SK-N-SH (cell line): Measurements from ENCODE around the gene COL26A1. TPM values are rescaled to one million over a fixed set of nuclear protein-coding genes. Genes with fewer than 3 reads are reported as not detected.

ENCODE experiments used
- CTCF ChIA-PET: fragments of 300-600, 350-600 bp; formaldehyde crosslinking; extraction: SDS; loops from one replicate; lab custom pipeline; 2021; lab: Yijun Ruan, JAX
- POLR2A ChIA-PET: fragments of 350-600 bp; sonication (Branson Sonifier 250); formaldehyde crosslinking; extraction: SDS; loops from one replicate; lab custom pipeline; 2020; ENCODE audit warnings: antibody characterized with exemption, inconsistent platforms; lab: Yijun Ruan, JAX
- DNase-seq: peaks from one replicate; pipeline ENCODE4 v3.0.0; 2012
- H2AFZ ChIP-seq: fragments of 200-600 bp; sonication (generic); 2 replicates; pipeline ENCODE4 v1.8.1; 2016; ENCODE audit warnings: antibody characterized with exemption, mild to moderate bottlenecking, low read depth
- H3F3A ChIP-seq: fragments of 200-600 bp; sonication (generic); replicated peaks from 2 replicates; pipeline ENCODE3; 2016; ENCODE audit warnings: antibody characterized with exemption, mild to moderate bottlenecking; ENCODE audit not compliant: insufficient read depth
- H3K27ac ChIP-seq, 2 experiments: fragments of 200-500 bp in 1 of 2; fragments of 200-600 bp in 1 of 2; sonication (Bioruptor generic) in 1 of 2; sonication (generic), shearing (Covaris generic) in 1 of 2; 2 replicates each; pipeline versions ENCODE4 v1.5.1 to v1.6.1; 2014 to 2016; ENCODE audit warnings: low read depth in 2 of 2, inconsistent platforms in 1 of 2, low read length in 1 of 2, mild to moderate bottlenecking in 1 of 2, mixed read lengths in 1 of 2
- H3K27me3 ChIP-seq: fragments of 200-600 bp; sonication (generic), shearing (Covaris generic); 2 replicates; pipeline ENCODE4 v1.6.1; 2016; ENCODE audit warnings: mixed run types; ENCODE audit not compliant: insufficient read depth
- H3K36me3 ChIP-seq, 2 experiments: fragments of 200-500 bp in 1 of 2; fragments of 200-600 bp in 1 of 2; sonication (Bioruptor generic) in 1 of 2; sonication (generic) in 1 of 2; replicated peaks in 1 of 2; 2 replicates each; pipeline versions ENCODE3 to v1.5.1; 2014 to 2016; ENCODE audit warnings: low read length in 1 of 2, mild to moderate bottlenecking in 1 of 2; ENCODE audit not compliant: insufficient read depth in 2 of 2, control insufficient read depth in 1 of 2
- H3K4me1 ChIP-seq, 2 experiments: fragments of 200-500 bp in 1 of 2; fragments of 200-600 bp in 1 of 2; sonication (Bioruptor generic) in 1 of 2; sonication (generic), shearing (Covaris generic) in 1 of 2; 2 replicates each; pipeline versions ENCODE4 v1.5.1 to v1.6.1; 2014 to 2016; ENCODE audit warnings: low read depth in 1 of 2, low read length in 1 of 2, mixed run types in 1 of 2; ENCODE audit not compliant: insufficient read depth in 2 of 2, control insufficient read depth in 1 of 2
- H3K4me2 ChIP-seq: fragments of 200-600 bp; sonication (generic), shearing (Covaris generic); 2 replicates; pipeline ENCODE4 v1.6.1; 2017; ENCODE audit warnings: mixed run types
- H3K4me3 ChIP-seq, 2 experiments: fragments of 200-500 bp in 1 of 2; fragments of 200-600 bp in 1 of 2; sonication (Bioruptor generic) in 1 of 2; sonication (generic), shearing (Covaris generic) in 1 of 2; 2 replicates each; pipeline versions ENCODE4 v1.5.1 to v1.8.1; 2014 to 2016; ENCODE audit warnings: low read depth in 2 of 2, inconsistent platforms in 1 of 2, low read length in 1 of 2, mild to moderate bottlenecking in 1 of 2, mixed read lengths in 1 of 2, moderate library complexity in 1 of 2
- H3K79me2 ChIP-seq: fragments of 200-600 bp; sonication (generic); 2 replicates; pipeline ENCODE4 v1.8.1; 2017; ENCODE audit warnings: mild to moderate bottlenecking; ENCODE audit not compliant: insufficient read depth
- H3K9ac ChIP-seq: fragments of 200-600 bp; sonication (generic); 2 replicates; pipeline ENCODE4 v1.6.1; 2017; ENCODE audit warnings: mixed run types
- H3K9me2 ChIP-seq: fragments of 200-600 bp; sonication (generic); 2 replicates; pipeline ENCODE4 v1.6.1; 2017; ENCODE audit warnings: mixed run types
- H3K9me3 ChIP-seq: fragments of 200-600 bp; sonication (generic); 2 replicates; pipeline ENCODE4 v1.6.1; 2017; ENCODE audit warnings: mixed run types, mild to moderate bottlenecking, moderate library complexity
- H4K20me1 ChIP-seq: fragments of 200-600 bp; sonication (generic); 2 replicates; pipeline ENCODE4 v1.6.1; 2017; ENCODE audit warnings: mild to moderate bottlenecking, mixed run types; ENCODE audit not compliant: insufficient read depth
- CHD2 ChIP-seq: fragments of 150-350 bp; IDR thresholded peaks from 2 replicates; pipeline ENCODE4 v1.6.1; 2018; ENCODE audit warnings: low read length; ENCODE audit not compliant: partially characterized antibody
- EP300 ChIP-seq, 2 experiments: IDR thresholded peaks; 2 replicates each; pipeline versions ENCODE4 v1.4.0 to v1.6.1; 2012; ENCODE audit warnings: borderline replicate concordance in 1 of 2, low read depth in 1 of 2, low read length in 1 of 2
- FOSL2 ChIP-seq: IDR thresholded peaks from 2 replicates; pipeline ENCODE4 v1.4.0; 2012; ENCODE audit warnings: low read depth, mild to moderate bottlenecking, moderate library complexity, borderline replicate concordance
- JUND ChIP-seq: IDR thresholded peaks from 2 replicates; pipeline ENCODE4 v1.4.0; 2012
- MEF2A ChIP-seq: IDR thresholded peaks from 2 replicates; pipeline ENCODE4 v1.4.0; 2012; ENCODE audit warnings: low read depth, borderline replicate concordance
- MXI1 ChIP-seq: IDR thresholded peaks from 2 replicates; pipeline ENCODE4 v1.6.1; 2012; ENCODE audit warnings: mild to moderate bottlenecking, low read depth, low read length, improper control_type of control experiment
- POLR2AphosphoS5 ChIP-seq: IDR thresholded peaks from 2 replicates; pipeline ENCODE4 v1.6.1; 2012; ENCODE audit warnings: low read depth, low read length
- RCOR1 ChIP-seq: fragments of 150-350 bp; IDR thresholded peaks from 2 replicates; pipeline ENCODE4 v1.6.1; 2017; ENCODE audit warnings: antibody characterized with exemption, low read length
- WGBS: methylation state at CpG from one replicate; pipeline ENCODE4 v1.1.6; 2017; ENCODE audit warnings: low lambda C conversion rate; 5-methylcytosine and 5-hydroxymethylcytosine counted together
- polyA plus RNA-seq, 3 experiments: library from polyadenylated mRNA; depleted of rRNA; stranded (reverse); fragments of >200 nt; gene quantifications; 2 replicates each; pipeline ENCODE4 v1.2.3, GENCODE V29; 2012
- TF ChIP-seq, protein P1 (sequence below): fragments of 150-350 bp; IDR thresholded peaks from 2 replicates; pipeline ENCODE4 v1.6.1; 2016; ENCODE audit warnings: mild to moderate bottlenecking, low read depth, low read length
- TF ChIP-seq, protein P2 (sequence below): fragments of 200-600 bp; sonication (generic); IDR thresholded peaks from 2 replicates; pipeline ENCODE4 v1.6.1; 2017; ENCODE audit warnings: antibody characterized with exemption, mild to moderate bottlenecking, moderate library complexity
- TF ChIP-seq, protein P3 (sequence below): IDR thresholded peaks from 2 replicates; pipeline ENCODE4 v1.4.0; 2012; ENCODE audit warnings: low read depth, borderline replicate concordance

Gene COL26A1
- polyA plus RNA-seq, 1 of the 3 experiments (the other 2 are of a cell fraction), result 0.05 TPM

DNA sequence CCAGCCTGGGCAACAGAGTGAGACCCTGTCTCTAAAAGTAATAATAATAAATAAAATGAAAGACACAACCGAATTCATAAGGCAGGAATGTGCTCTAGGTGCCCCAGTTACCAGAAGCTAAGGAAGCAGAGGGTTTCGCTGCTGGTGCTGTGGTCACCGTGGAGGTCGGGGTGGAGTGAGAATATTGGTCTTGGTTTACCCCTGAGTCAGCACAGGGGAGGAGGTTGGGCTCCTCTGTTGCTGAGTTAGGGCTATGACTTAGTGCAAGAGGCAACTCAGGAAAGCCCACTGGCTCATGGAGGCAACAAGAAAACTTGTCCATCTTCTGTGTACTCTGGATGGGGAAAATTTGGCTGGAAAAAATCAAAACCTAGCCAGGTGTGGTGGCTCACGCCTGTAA is 149.3 kb downstream of the COL26A1 start:
- Histone ChIP-seq H3K9me3 (no peaks in the 10 kb centered on the region), H3F3A (no peaks in the 10 kb centered on the region), H3K79me2 (no peaks in the 10 kb centered on the region), H3K36me3 (no peaks in the 10 kb centered on the region), H3K9me2 (no peaks in the 10 kb centered on the region), H3K9ac (no peak overlapping the region), H3K27me3 (peaks cover 28% of the 10 kb centered on the region), H3K4me1 (no peaks in the 10 kb centered on the region; a peak in 1 of 4 replicates), H3K4me3 (no peak overlapping the region), H2AFZ (no peak overlapping the region), H3K4me2 (no peak overlapping the region), H4K20me1 (no peaks in the 10 kb centered on the region), H3K27ac (no peak overlapping the region)
- TF ChIP-seq POLR2AphosphoS5 (no peak), RCOR1 (no peak), MXI1 (no peak), JUND (no peak), FOSL2 (no peak)
- TF ChIP-seq, protein P1, sequence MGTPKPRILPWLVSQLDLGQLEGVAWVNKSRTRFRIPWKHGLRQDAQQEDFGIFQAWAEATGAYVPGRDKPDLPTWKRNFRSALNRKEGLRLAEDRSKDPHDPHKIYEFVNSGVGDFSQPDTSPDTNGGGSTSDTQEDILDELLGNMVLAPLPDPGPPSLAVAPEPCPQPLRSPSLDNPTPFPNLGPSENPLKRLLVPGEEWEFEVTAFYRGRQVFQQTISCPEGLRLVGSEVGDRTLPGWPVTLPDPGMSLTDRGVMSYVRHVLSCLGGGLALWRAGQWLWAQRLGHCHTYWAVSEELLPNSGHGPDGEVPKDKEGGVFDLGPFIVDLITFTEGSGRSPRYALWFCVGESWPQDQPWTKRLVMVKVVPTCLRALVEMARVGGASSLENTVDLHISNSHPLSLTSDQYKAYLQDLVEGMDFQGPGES, result no peak
- no peak for DNase-seq
- WGBS, result 54% methylated on average over 5 of the region's 5 CpGs
- ChIA-PET CTCF (interaction anchor here (0.8 to 2.4 kb wide), 7 partner anchors 26 to 229 kb away, joined by 4 to 10 read pairs (median 4); partner anchors contain the start of gene IFT22), POLR2A (no interaction called here)

DNA sequence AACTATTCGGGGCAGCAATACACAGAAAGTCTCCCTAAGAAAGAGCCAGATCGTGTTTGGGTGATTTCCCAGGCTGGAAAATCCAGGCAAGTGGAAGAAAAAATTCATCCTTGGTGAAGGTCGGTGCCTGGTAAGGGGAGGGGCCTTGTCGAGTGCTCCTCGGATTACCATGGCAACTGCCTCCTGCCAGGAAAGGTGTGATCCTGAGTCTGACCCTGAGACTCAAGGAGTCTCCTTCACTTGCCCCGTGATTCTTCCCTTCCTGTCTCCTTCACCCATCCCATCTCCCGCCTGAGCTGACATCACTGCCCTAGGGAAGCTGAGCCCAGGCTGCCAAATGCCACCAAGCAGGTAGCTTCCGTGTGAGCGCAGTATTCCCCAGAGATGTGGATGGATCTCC is 154.2 kb downstream of the COL26A1 start:
- CTCF ChIA-PET, result interaction anchor here (1.2 to 2.4 kb wide), 5 partner anchors 9 to 720 kb away, joined by 3 to 21 read pairs (median 4); no protein-coding TSS in a partner anchor

More for the DNA sequence above, 154.2 kb downstream of the COL26A1 start:
- Histone ChIP-seq H3K9me2 (no peaks in the 10 kb centered on the region), H3K9ac (no peak overlapping the region), H3F3A (no peaks in the 10 kb centered on the region), H3K79me2 (no peaks in the 10 kb centered on the region), H3K4me2 (no peak overlapping the region), H3K4me1 (no peaks in the 10 kb centered on the region; a peak in 1 of 4 replicates), H4K20me1 (no peaks in the 10 kb centered on the region), H3K36me3 (no peaks in the 10 kb centered on the region), H3K4me3 (no peak overlapping the region), H3K27ac (no peak overlapping the region), H3K27me3 (peaks cover 24% of the 10 kb centered on the region; the same call in 1 of the 2 replicates), H2AFZ (no peak overlapping the region), H3K9me3 (no peaks in the 10 kb centered on the region)
- POLR2A ChIA-PET, result no interaction called here
- 70% methylated on average over 9 of the region's 9 CpGs for WGBS
- no peak for DNase-seq
- TF ChIP-seq, protein P2, sequence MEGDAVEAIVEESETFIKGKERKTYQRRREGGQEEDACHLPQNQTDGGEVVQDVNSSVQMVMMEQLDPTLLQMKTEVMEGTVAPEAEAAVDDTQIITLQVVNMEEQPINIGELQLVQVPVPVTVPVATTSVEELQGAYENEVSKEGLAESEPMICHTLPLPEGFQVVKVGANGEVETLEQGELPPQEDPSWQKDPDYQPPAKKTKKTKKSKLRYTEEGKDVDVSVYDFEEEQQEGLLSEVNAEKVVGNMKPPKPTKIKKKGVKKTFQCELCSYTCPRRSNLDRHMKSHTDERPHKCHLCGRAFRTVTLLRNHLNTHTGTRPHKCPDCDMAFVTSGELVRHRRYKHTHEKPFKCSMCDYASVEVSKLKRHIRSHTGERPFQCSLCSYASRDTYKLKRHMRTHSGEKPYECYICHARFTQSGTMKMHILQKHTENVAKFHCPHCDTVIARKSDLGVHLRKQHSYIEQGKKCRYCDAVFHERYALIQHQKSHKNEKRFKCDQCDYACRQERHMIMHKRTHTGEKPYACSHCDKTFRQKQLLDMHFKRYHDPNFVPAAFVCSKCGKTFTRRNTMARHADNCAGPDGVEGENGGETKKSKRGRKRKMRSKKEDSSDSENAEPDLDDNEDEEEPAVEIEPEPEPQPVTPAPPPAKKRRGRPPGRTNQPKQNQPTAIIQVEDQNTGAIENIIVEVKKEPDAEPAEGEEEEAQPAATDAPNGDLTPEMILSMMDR, result no peak
- TF ChIP-seq EP300 (IDR thresholded peaks at IDR 0.05; ENCODE audit: borderline replicate concordance in 1 of 2, low read depth in 1 of 2, low read length in 1 of 2), result no peak
- no peak for TF ChIP-seq CHD2
- TF ChIP-seq, protein P3, sequence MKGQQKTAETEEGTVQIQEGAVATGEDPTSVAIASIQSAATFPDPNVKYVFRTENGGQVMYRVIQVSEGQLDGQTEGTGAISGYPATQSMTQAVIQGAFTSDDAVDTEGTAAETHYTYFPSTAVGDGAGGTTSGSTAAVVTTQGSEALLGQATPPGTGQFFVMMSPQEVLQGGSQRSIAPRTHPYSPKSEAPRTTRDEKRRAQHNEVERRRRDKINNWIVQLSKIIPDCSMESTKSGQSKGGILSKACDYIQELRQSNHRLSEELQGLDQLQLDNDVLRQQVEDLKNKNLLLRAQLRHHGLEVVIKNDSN, result no peak
- no peak for TF ChIP-seq MEF2A
